Retinal pigment epithelial cell (primary cell): ENCODE results near the gene CHTF18.

ENCODE experiments used
- DNase-seq: peaks from one replicate; pipeline ENCODE4 v3.0.0-alpha.2; 2010; ENCODE audit warnings: low read depth
- H3K4me3 ChIP-seq: 2 replicates; pipeline ENCODE4 v1.5.1; 2011; ENCODE audit warnings: mild to moderate bottlenecking, low read length, control low read depth, moderate library complexity
- CTCF ChIP-seq: conservative IDR thresholded peaks from 2 replicates; pipeline ENCODE4 v1.5.1; 2011; ENCODE audit warnings: low read depth, low read length, control low read depth, inconsistent platforms

The CHTF18 gene

DNA sequence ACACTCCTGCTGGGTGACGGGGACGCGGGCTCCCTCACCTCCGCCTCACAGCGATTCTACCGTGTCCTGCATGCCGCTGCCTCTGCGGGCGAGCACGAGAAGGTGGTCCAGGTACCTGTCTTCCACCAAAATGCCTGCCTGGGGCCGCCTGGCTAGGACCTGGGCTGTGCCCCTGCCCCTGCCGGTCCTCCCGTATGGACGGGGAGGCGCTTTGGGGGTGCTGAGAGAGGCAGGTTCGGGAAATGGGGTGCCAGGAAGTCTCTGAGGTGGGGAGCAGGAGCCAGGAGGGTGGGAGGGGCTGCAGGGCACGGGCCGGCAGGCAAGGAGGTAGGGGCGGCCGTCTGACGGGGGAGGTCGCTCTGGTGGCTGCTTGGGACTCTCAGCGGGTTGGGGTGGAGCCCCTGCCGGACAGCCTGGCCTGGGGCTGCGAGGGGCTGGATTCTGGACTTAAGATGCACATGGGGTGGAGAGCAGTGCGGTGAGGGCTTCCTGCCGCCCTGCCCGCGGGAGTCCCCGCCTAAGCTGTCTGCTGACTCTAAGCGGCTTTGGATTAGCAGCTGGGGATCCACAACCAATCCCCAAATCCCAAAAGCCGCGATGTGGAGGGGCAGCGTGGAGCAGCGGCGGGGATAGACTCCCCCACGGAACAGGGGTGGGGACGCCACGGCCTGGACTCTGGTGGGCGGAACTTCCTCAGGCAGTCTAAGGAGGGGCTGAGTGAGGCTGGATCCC, 5.8 kb downstream of the CHTF18 start:
- peak; percentile 50 for DNase-seq
- H3K4me3 ChIP-seq = peak overlapping the region; percentile 14
- TF ChIP-seq CTCF = no peak

GRCh38 chr16:794853-795466, 6.5 kb downstream of the CHTF18 start:
- DNase-seq = no peak
- peak overlapping the region; percentile 14 for H3K4me3 ChIP-seq
- peak; percentile 33 for TF ChIP-seq CTCF

GRCh38 chr16:795580-796229, 7.3 kb downstream of the CHTF18 start:
- TF ChIP-seq CTCF = no peak
- no peak overlapping the region for H3K4me3 ChIP-seq
- DNase-seq = no peak

- no peak for DNase-seq
- no peak for TF ChIP-seq CTCF
- H3K4me3 ChIP-seq = no peak overlapping the region
Observed at GRCh38 chr16:796296-797119, 8.1 kb downstream of the CHTF18 start.

DNA sequence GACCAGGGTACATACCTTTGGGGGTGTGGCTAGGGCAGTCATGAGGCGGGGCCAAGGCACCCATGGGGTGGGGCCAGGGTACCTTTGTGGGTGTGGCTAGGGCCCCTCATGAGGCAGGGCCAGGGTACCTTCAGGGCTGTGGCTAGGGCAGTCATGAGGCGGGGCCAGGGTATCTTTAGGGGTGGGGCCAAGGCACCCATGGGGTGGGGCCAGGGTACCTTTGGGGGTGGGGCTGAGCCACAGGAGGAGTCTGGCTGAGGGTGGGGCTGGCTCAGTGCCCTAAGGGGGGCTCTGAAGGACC, 8.7 kb downstream of the CHTF18 start:
- no peak for DNase-seq
- TF ChIP-seq CTCF = no peak
- no peak overlapping the region for H3K4me3 ChIP-seq

DNA sequence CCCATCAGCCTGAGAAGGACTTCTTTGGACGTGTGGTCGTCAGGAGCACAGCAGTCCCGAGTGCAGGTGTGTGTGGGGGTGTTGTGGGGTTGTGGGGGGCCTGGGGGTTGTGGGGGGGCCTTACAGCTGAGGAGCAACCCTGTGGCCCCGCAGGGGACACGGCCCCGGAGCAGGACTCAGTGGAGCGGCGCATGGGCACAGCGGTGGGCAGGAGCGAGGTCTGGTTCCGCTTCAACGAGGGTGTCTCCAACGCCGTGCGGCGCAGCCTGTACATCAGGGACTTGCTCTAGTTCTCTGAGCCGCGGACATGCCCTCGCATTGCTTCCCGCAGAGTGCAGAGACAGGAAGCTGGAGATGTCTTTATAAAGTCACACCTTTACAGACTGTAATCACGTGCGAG, 9.3 kb downstream of the CHTF18 start:
- no peak for DNase-seq
- no peak overlapping the region for H3K4me3 ChIP-seq
- no peak for TF ChIP-seq CTCF
